Neural cell (in vitro differentiated cells): Measurements from ENCODE around the gene TIAM2. TPM values are rescaled to one million over a fixed set of nuclear protein-coding genes. Genes with fewer than 3 reads are reported as not detected.

Source experiments
- H2AFZ ChIP-seq: fragments of 200-600, 300-800 bp; sonication (generic), shearing (Covaris generic); 2 replicates; pipeline ENCODE4 v1.6.0; 2014; ENCODE audit warnings: low read depth, mild to moderate bottlenecking, antibody characterized with exemption, low read length, moderate library complexity
- H3F3A ChIP-seq: fragments of 200-600 bp; shearing (Covaris generic); 2 replicates; pipeline ENCODE4 v1.6.1; 2016; ENCODE audit warnings: mild to moderate bottlenecking, moderate library complexity, mixed read lengths, antibody characterized with exemption, low read length; ENCODE audit not compliant: insufficient read depth, poor library complexity, severe bottlenecking
- H3K27ac ChIP-seq: fragments of 200-600, 300-800 bp; sonication (generic), shearing (Covaris generic); 2 replicates; pipeline ENCODE4 v1.5.1; 2014; ENCODE audit warnings: mild to moderate bottlenecking, low read length, moderate library complexity
- H3K27me3 ChIP-seq: fragments of 300-800, 200-600 bp; sonication (generic), shearing (Covaris generic); 2 replicates; pipeline ENCODE4 v1.6.0; 2014; ENCODE audit warnings: mild to moderate bottlenecking, low read depth, low read length, moderate library complexity; ENCODE audit not compliant: insufficient read depth
- H3K36me3 ChIP-seq: fragments of 300-800, 200-600 bp; sonication (generic), shearing (Covaris generic); 2 replicates; pipeline ENCODE4 v1.5.1; 2014; ENCODE audit warnings: mild to moderate bottlenecking, antibody characterized with exemption, low read length, moderate library complexity; ENCODE audit not compliant: insufficient read depth
- H3K4me2 ChIP-seq: fragments of 300-800, 200-600 bp; sonication (generic), shearing (Covaris generic); 2 replicates; pipeline ENCODE4 v1.6.0; 2014; ENCODE audit warnings: mild to moderate bottlenecking, low read length
- H3K4me3 ChIP-seq: fragments of 300-800, 200-600 bp; sonication (generic), shearing (Covaris generic); 2 replicates; pipeline ENCODE4 v1.5.1; 2014; ENCODE audit warnings: mild to moderate bottlenecking, low read length, moderate library complexity
- H3K79me2 ChIP-seq: fragments of 200-600 bp; shearing (Covaris generic); replicated peaks from 2 replicates; pipeline ENCODE4 v1.6.0; 2014; ENCODE audit warnings: mild to moderate bottlenecking, low read length, moderate library complexity; ENCODE audit not compliant: insufficient read depth
- H3K9ac ChIP-seq: fragments of 300-800, 200-600 bp; sonication (generic), shearing (Covaris generic); 2 replicates; pipeline ENCODE4 v1.6.1; 2016; ENCODE audit warnings: mild to moderate bottlenecking, low read length, mixed read lengths
- H3K9me2 ChIP-seq: fragments of 200-600 bp; shearing (Covaris generic); 2 replicates; pipeline ENCODE4 v1.6.1; 2016; ENCODE audit warnings: mild to moderate bottlenecking, low read length, mixed read lengths; ENCODE audit not compliant: insufficient read depth
- H3K9me3 ChIP-seq: fragments of 200-600, 300-800 bp; sonication (generic), shearing (Covaris generic); 2 replicates; pipeline ENCODE4 v1.6.1; 2016; ENCODE audit warnings: mild to moderate bottlenecking, mixed run types, low read length, moderate library complexity, mixed read lengths
- H4K20me1 ChIP-seq: fragments of 200-600 bp; shearing (Covaris generic); 2 replicates; pipeline ENCODE4 v1.6.1; 2016; ENCODE audit warnings: mild to moderate bottlenecking, mixed run types; ENCODE audit not compliant: insufficient read depth
- CTCF ChIP-seq: fragments of 450-650 bp; IDR thresholded peaks from 2 replicates; pipeline ENCODE4 v1.5.1; 2014; ENCODE audit warnings: antibody characterized with exemption, mild to moderate bottlenecking, moderate library complexity; ENCODE audit not compliant: poor library complexity, severe bottlenecking
- EP300 ChIP-seq: fragments of 450-650 bp; conservative IDR thresholded peaks from 2 replicates; pipeline ENCODE4 v1.6.1; 2014; ENCODE audit warnings: antibody characterized with exemption, mild to moderate bottlenecking, moderate library complexity; ENCODE audit not compliant: poor library complexity, severe bottlenecking
- EZH2 ChIP-seq: fragments of 200-600, 300-800 bp; shearing (Covaris generic), sonication (generic); IDR thresholded peaks from 2 replicates; pipeline ENCODE4 v1.6.1; 2014; ENCODE audit warnings: antibody characterized with exemption, low read length, borderline replicate concordance, mild to moderate bottlenecking; ENCODE audit not compliant: insufficient read depth, poor library complexity, severe bottlenecking
- MXI1 ChIP-seq: fragments of 450-650 bp; conservative IDR thresholded peaks from 2 replicates; pipeline ENCODE4 v1.6.1; 2014; ENCODE audit warnings: antibody characterized with exemption, mild to moderate bottlenecking; ENCODE audit not compliant: poor library complexity, severe bottlenecking
- POLR2AphosphoS5 ChIP-seq: IDR thresholded peaks from 2 replicates; pipeline ENCODE4 v1.6.1; 2012
- RAD21 ChIP-seq: fragments of 450-650 bp; conservative IDR thresholded peaks from 2 replicates; pipeline ENCODE4 v1.6.1; 2014; ENCODE audit warnings: antibody characterized with exemption, mild to moderate bottlenecking, moderate library complexity
- REST ChIP-seq: IDR thresholded peaks from 2 replicates; pipeline ENCODE4 v1.6.1; 2012; ENCODE audit warnings: borderline replicate concordance
- SMC3 ChIP-seq: fragments of 450-650 bp; conservative IDR thresholded peaks from 2 replicates; pipeline ENCODE4 v1.6.1; 2014; ENCODE audit warnings: antibody characterized with exemption, mild to moderate bottlenecking, moderate library complexity; ENCODE audit not compliant: poor library complexity
- TAF1 ChIP-seq: IDR thresholded peaks from 2 replicates; pipeline ENCODE4 v1.6.1; 2012; ENCODE audit warnings: low read depth
- polyA plus RNA-seq: library from polyadenylated mRNA; depleted of rRNA; stranded (reverse); fragments of >200 nt; gene quantifications from 2 replicates; pipeline ENCODE4 v1.2.3, GENCODE V29; 2014

Gene TIAM2
- polyA plus RNA-seq, 1 donor from 2014 or later, result 73.3 TPM

- no peak overlapping the region for H2AFZ ChIP-seq
- peak overlapping the region; percentile 43 for H3K27ac ChIP-seq
- peak overlapping the region; percentile 4 for H3K4me2 ChIP-seq
Measured at GRCh38 chr6:155026706-155027045, 31.6 kb downstream of the TIAM2 start.

DNA sequence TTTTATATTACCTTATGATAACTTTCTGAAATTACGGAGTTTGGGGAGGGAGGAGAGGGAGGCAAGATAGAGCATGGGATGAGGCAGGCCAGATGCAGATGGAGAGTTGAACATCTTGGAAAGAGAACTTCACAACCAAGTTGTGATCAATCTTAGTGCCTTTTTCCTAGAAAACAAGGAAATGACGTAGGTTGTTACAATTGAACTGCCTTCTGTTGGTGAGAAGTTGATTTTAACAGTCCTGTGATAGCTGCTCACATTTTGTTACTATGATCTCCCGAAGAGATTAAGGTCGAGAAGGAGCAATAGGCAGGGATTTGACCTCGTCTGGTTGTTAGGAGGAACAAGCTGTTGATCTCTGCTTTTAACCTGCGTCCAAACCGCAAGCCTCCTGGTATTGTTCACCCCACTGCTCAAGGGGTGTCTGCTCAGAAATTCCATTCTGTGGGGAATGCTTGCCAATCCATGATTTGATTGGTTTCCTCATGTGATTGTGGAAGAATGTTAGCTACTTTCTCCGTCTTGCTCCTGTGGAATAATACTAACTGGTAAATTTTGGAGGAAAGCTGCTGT is 35.1 kb downstream of the TIAM2 start:
- no peak overlapping the region for H3K9ac ChIP-seq
- H3K27ac ChIP-seq, result no peak overlapping the region
- no peaks in the 10 kb centered on the region for H3K79me2 ChIP-seq
- H3K27me3 ChIP-seq, result no peaks in the 10 kb centered on the region
- peaks cover 2% of the 10 kb centered on the region for H3K9me3 ChIP-seq
- no peaks in the 10 kb centered on the region for H4K20me1 ChIP-seq
- no peaks in the 10 kb centered on the region for H3K36me3 ChIP-seq
- H3F3A ChIP-seq, result no peaks in the 10 kb centered on the region
- no peak overlapping the region for H2AFZ ChIP-seq
- no peaks in the 10 kb centered on the region for H3K9me2 ChIP-seq
- no peak overlapping the region for H3K4me3 ChIP-seq
- H3K4me2 ChIP-seq, result no peak overlapping the region
- TF ChIP-seq MXI1 (no peak), POLR2AphosphoS5 (no peak), EZH2 (no peak), CTCF (no peak), RAD21 (no peak), SMC3 (no peak), TAF1 (no peak)

More at GRCh38 chr6:155026706-155027045, 31.6 kb downstream of the TIAM2 start:
- H3K9me2 ChIP-seq, result no peaks in the 10 kb centered on the region
- no peaks in the 10 kb centered on the region for H3K79me2 ChIP-seq
- H3K4me3 ChIP-seq, result peak overlapping the region; percentile 53
- H3K27me3 ChIP-seq, result no peaks in the 10 kb centered on the region
- H3K9ac ChIP-seq, result no peak overlapping the region
- no peak for TF ChIP-seq EP300
- no peak for TF ChIP-seq SMC3
- TF ChIP-seq TAF1, result no peak
- TF ChIP-seq REST, result no peak
- no peak for TF ChIP-seq EZH2
- no peak for TF ChIP-seq POLR2AphosphoS5
- no peak for TF ChIP-seq RAD21
- TF ChIP-seq CTCF, result no peak
- TF ChIP-seq MXI1, result no peak
- no peaks in the 10 kb centered on the region for H4K20me1 ChIP-seq
- H3F3A ChIP-seq, result no peaks in the 10 kb centered on the region
- H3K36me3 ChIP-seq, result no peaks in the 10 kb centered on the region
- H3K9me3 ChIP-seq, result no peaks in the 10 kb centered on the region
